ENCODE measurements around the gene TFEB.

DNA sequence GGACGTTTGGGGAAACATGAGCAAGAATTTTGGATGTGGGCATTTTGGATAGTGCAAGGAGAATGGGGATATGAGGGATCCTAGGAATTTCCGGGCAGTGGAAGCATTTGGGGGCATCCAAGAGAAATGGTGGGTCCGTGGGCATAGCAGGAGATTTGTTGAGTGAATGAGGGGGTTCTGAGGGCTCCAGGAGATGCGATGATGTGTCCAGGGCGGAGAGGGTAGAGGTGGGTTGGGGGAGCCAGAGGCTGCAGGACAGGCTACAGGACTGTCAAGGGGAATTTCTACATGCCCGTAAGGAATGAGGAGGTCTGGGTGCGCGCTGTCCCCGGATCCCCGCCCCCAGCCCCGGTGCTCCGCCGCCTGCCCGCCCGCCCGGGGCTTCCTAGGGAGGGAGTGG is 43.9 kb upstream of the TFEB start:
- TF ChIP-seq YY1 (IDR thresholded peaks at IDR 0.05; ENCODE audit: insufficient read depth, insufficient read length) (no peak), ZNF274 (IDR thresholded peaks at IDR 0.05; ENCODE audit: low read depth, low read length) (no peak)

Data from NT2/D1 (cell line).